A549 (cell line): ENCODE data around the gene KEAP1.

Experiments
- CBX2 ChIP-seq: fragments of 200-600 bp; sonication (generic); IDR thresholded peaks from 2 replicates; pipeline ENCODE4 v1.6.1; 2016; ENCODE audit warnings: low read depth, mild to moderate bottlenecking, borderline replicate concordance
- CHD2 ChIP-seq: fragments of 150-350 bp; IDR thresholded peaks from 2 replicates; pipeline ENCODE4 v1.6.1; 2014; ENCODE audit warnings: low read length; ENCODE audit not compliant: partially characterized antibody
- FOXS1 ChIP-seq: fragments of 250-450 bp; sonication (Bioruptor Pico); IDR thresholded peaks from 2 replicates; pipeline ENCODE4 v1.5.0; 2020; ENCODE audit warnings: mild to moderate bottlenecking, moderate library complexity
- MAZ ChIP-seq: fragments of 150-350 bp; IDR thresholded peaks from 2 replicates; pipeline ENCODE4 v1.6.1; 2014; ENCODE audit warnings: antibody characterized with exemption, low read depth, low read length, borderline replicate concordance
- POLR2A ChIP-seq: IDR thresholded peaks from 2 replicates; pipeline ENCODE4 v1.6.1; 2012; ENCODE audit warnings: mild to moderate bottlenecking, low read length
- TP53 ChIP-seq: fragments of 250-450 bp; sonication (Bioruptor Pico); IDR thresholded peaks from 2 replicates; pipeline ENCODE4 v1.5.0; 2021; ENCODE audit warnings: mild to moderate bottlenecking, moderate library complexity

GRCh38 chr19:10544242-10544752 lies 41.1 kb upstream of the KEAP1 start:
- TF ChIP-seq FOXS1 (no peak), POLR2A (no peak), TP53 (CRISPR knock-in tag) (no peak), MAZ (no peak), CBX2 (no peak), CHD2 (no peak)
